ENCODE measurements around the gene CCL16. TPM values are rescaled to one million over a fixed set of nuclear protein-coding genes. Genes with fewer than 3 reads are reported as not detected.

Gene CCL16
- total and polyA plus RNA-seq, 2 experiments from 2014 or later = not detected

- TF ChIP-seq REST (IDR thresholded peaks at IDR 0.05; ENCODE audit: unreplicated experiment) (no peak), ETS1 (IDR thresholded peaks at IDR 0.05) (no peak), STAT1 (IDR thresholded peaks at IDR 0.05; ENCODE audit: unreplicated experiment) (no peak), CTCF (conservative IDR thresholded peaks at IDR 0.05; ENCODE audit: low read depth in 2 of 2) (no peak), ZNF114 (CRISPR knock-in tag; IDR thresholded peaks at IDR 0.05) (no peak)
These were observed 31.9 kb downstream of the CCL16 start (continued) for GRCh38 chr17:35949401-35949800.

- Mint-ChIP-seq H3K36me3 (ENCODE audit: low read depth) (no peaks in the 10 kb centered on the region), H3K4me3 (no peak overlapping the region), H3K27ac (no peak overlapping the region), H3K9me3 (no peaks in the 10 kb centered on the region), H3K27me3 (ENCODE audit: insufficient read depth, low read depth, poor library complexity) (no peaks in the 10 kb centered on the region), H3K4me1 (no peaks in the 10 kb centered on the region; the same call in 2 of the 3 replicates)
- ATAC-seq = no peak
- Histone ChIP-seq H3K27ac (ENCODE audit: low read depth) (no peak overlapping the region), H3K79me2 (replicated peaks; ENCODE audit: insufficient read depth) (no peaks in the 10 kb centered on the region), H2AFZ (no peak overlapping the region), H3K9me2 (ENCODE audit: insufficient read depth) (no peaks in the 10 kb centered on the region), H3K27me3 (ENCODE audit: insufficient read depth) (no peaks in the 10 kb centered on the region), H3K4me1 (ENCODE audit: insufficient read depth) (no peaks in the 10 kb centered on the region; the same call in 1 of the 2 replicates), H3F3A (replicated peaks; ENCODE audit: low read depth) (no peaks in the 10 kb centered on the region), H3K4me3 (no peak overlapping the region), H4K20me1 (replicated peaks; ENCODE audit: insufficient read depth) (no peaks in the 10 kb centered on the region), H3K4me2 (no peak overlapping the region), H3K36me3 (ENCODE audit: insufficient read depth) (no peaks in the 10 kb centered on the region)
- DNase-seq (ENCODE audit: low spot score) = no peak
- no peak for TF ChIP-seq JUNB (IDR thresholded peaks at IDR 0.05; ENCODE audit: unreplicated experiment)
- TF ChIP-seq NANOG (IDR thresholded peaks at IDR 0.05; ENCODE audit: borderline replicate concordance) = no peak
- TF ChIP-seq ZNF331 (CRISPR knock-in tag; IDR thresholded peaks at IDR 0.05; ENCODE audit: low read depth) = no peak
- TF ChIP-seq CTCF (conservative IDR thresholded peaks at IDR 0.05; ENCODE audit: low read depth in 2 of 2) = 0 out of 4 replicates have a peak, but pooled peaks of 1 of the 2 experiments have one; percentile 1
- TF ChIP-seq REST (IDR thresholded peaks at IDR 0.05; ENCODE audit: unreplicated experiment) = no peak
- no peak for TF ChIP-seq CREB1 (CRISPR knock-in tag; IDR thresholded peaks at IDR 0.05; ENCODE audit: low read depth)
These were observed 33.2 kb downstream of the CCL16 start for GRCh38 chr17:35948092-35948491.
